ENCODE data around the gene S100A2.
A peak's percentile ranks its signal among the peaks of the same experiment; 100 is the strongest.

S100A2 gene

DNA sequence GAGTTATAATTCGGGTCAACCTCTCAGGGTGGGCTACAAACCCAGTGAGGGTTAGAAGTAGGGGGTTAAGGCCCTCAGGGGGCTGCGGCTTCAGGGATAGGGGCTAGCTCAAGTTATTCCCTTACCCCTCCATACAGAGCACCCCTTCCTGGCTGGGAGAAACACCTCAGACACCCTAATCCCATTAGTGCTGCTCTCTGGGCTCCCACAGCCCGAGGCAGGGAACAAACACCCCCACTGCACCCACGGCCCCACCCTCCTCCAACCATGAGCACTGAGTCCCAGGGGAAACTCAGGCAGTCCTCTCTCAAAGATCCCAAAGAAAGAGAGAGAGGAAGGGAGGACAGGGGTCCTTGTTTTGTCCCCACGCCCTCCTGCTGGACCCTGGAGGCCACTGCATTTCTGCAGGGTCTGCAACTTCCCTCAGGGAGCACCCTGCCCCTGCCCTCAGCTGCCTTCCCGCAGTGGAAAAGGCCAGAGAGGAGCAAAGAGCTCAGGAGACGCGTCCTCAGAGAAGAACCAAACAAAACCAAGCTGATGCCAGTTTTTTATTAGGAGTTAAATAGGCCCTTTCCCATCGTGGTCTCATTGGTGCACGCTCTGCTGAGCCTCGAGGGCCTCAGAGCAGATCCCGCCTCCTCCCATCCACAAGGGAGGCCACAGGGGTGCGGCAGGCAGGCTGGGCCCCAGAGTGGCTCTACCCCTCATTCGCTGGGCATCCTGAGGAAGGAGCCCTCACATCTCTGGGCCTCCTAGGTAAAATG is 18.7 kb downstream of the S100A2 start:
- no peak for DNase-seq (ENCODE audit: low read depth in 4 of 4, low spot score in 1 of 4)

DNA sequence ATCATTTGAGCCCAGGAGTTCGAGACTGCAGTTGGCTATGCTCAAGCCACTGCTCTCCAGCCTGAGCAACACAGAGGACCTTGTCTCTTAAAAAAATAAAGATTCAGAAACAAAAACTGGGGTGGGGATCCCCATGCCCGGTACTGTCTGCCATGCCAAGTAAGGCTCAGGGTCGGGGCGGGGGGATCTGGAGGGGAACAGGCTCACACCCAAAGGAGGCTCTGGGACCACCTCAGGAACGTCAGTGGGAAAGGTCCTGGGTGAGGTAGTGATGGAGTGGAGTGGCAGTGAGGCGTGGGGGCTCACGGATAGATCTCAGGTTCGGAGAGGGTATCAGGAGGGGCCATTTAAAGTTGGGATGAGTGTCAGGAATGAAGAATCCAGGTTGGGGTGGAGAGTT is 19.3 kb downstream of the S100A2 start:
- DNase-seq (ENCODE audit: low read depth in 4 of 4, low spot score in 1 of 4), result no peak

DNA sequence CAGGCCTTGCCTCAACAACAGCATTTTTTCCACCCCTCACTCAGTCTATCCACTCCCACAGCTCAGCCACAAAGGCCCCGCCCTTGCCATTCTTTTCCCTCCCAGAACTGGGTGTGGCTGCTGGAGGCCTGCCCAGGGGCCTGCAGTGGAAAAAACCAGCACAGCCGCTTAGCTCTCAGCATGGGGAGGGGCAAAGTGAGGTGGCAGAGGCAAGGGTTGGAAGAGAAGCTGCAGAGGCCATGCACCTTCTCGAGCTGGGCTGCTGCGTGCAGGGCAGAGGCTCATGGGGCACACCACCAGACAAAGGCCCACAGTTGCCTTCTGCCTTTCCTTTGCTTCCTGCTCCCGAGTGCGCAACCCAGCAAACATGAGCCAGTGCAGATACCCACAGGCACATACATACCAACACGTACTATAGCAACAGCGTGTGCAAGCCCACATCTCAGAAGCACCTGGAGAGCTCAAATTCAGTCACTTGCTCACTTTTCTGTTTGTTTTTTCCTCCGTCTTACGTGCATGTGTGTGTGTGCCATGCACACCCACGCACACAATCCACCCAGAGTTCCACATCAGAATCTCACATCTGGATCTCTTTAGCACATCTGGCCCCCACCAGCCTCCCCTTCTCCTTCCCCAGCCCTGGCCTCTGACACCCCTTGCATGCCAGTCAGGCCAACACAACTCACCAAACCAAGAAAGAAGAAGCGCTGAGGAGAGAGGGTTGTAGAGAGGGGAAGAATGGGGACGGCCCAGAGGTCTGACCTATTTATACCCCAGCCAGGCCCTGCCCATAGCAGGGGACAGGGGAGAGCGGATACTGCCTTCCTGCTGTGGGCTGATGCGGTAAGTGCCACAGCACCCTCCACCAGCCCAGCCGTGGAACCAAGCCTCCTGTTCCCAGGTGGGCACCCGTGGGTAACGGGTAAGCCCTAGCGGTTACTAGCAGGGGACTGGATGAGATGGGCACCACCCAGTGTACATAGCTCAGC is 20.3 kb downstream of the S100A2 start, which contains the start of gene S100A4:
S100A4 (minus strand) TSS at position 740 of the 989 bp plus-strand sequence. CDS start 1,012 bp downstream, outside the sequence.
- DNase-seq (ENCODE audit: low read depth in 4 of 4, low spot score in 1 of 4), result peak; percentile 70 to 94 (median 86)

DNA sequence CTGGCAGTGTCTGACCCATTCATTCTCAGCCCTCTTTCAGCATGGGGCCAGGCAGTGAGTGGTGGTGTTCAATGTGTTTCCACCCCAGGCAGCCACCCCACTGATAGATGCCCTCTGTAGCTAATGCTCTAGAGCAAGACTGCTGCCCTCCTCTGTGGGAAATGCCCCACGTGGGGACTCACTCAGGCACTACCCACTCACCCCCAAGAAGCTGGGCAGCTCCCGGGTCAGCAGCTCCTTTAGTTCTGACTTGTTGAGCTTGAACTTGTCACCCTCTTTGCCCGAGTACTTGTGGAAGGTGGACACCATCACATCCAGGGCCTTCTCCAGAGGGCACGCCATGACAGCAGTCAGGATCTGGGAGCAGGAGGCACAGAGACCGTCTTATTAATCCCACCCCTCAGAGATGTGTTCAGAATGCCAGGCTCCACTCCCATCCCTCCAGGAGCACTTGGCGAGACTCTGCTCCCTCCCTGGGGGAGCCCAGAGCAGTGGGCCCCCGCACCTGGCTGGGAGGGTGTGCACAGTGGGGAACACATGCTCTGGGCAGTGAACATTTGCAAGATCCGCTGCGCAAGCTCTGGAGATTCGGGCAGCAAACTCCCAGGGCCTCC is 21.1 kb downstream of the S100A2 start:
- DNase-seq (ENCODE audit: low read depth in 4 of 4, low spot score in 1 of 4), result no peak

DNA sequence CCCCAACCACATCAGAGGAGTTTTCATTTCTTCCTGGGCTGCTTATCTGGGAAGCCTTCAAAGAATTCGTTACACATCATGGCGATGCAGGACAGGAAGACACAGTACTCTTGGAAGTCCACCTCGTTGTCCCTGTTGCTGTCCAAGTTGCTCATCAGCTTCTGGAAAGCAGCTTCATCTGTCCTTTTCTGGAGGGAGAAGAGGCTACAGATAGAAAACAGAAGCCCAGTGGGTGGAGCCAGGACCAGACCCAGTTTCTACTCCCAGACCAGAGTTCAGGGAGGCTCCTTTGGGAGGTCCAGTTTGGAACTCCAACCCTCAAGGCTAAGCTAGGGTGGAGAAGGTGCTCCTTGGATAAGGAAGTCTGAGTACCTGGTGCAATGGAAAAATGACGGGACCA is 21.9 kb downstream of the S100A2 start:
- no peak for DNase-seq (ENCODE audit: low read depth in 4 of 4, low spot score in 1 of 4)

DNA sequence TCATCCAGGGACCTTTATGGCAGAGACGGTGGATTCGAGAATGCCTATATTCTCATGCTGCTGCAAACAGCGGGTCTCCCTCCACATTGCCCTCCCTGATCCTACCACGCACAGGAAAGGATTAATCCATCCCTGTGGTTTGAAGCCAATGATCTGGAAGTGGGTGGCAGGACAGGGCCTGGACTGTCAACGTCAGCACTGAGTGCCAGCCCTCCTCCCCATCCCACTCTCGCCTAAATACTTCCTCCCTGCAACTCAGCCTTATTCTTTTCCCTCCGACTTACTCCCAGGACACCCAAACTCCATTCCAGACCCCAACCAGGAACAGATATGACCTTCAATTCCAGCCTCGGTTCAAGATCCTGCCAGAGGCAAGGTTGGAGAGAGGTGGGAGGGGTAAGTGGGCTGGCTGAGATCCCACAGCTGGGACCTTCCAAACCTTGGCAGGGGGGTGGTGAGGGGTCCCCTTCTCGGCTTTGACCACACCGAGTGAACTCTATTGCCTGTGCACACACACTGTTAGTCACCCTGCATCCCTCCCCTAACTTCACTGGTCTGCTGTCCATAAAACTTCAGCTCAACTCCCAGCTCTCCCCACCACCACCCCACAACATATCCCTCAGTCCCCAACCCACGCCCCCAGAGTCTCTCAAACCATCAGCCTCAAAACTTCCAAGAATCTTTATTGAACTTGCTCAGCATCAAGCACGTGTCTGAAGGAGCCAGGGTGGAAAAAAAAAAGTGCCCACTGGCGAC is 22.5 kb downstream of the S100A2 start:
- no peak for DNase-seq (ENCODE audit: low read depth in 4 of 4, low spot score in 1 of 4)

DNA sequence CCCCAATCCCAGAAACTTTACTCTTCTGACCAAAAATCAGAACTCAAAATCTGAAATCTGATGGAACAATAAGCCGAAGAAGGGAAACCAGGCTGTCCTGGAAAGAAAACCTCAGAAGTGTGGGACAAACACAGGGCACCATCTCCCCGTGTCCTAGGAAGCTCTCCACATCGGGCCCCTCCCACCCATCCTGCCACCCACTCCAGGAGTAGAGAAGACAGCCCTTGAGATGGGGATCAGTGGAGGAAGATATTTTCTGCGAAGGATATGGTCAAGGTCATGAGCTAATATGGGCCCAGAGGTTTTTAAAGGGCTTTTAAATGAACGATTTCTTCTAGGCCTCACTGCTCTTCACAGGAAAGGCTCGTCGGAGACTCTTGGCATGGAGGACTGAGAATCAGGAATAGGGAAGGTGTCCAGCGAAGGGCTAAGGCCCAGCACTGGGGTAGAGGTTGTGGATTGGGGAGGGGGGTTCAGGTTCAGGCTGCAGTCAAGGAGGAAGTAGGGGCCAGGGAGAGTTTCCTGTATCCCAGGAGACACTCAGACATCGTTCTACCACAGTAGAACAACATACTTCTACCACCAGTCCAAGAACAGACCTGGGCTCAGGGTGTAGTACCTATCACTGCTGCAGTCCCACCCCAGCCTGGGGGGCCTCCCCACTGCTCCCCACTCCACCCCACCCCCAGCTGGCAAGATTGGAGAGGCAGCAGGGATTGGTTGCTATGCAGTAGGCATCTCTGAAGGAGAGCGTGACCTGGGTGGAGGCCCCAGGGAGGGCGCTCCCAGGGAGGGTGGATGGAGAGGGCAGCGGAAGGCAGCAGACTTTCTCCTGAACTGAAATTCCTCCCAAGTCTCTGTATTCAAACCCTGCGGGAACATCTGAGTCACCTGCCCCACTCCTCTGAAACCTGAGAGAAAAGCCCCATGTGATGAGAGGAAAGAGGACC is 23.7 kb downstream of the S100A2 start:
- DNase-seq (ENCODE audit: low read depth in 4 of 4, low spot score in 1 of 4), result no peak

DNA sequence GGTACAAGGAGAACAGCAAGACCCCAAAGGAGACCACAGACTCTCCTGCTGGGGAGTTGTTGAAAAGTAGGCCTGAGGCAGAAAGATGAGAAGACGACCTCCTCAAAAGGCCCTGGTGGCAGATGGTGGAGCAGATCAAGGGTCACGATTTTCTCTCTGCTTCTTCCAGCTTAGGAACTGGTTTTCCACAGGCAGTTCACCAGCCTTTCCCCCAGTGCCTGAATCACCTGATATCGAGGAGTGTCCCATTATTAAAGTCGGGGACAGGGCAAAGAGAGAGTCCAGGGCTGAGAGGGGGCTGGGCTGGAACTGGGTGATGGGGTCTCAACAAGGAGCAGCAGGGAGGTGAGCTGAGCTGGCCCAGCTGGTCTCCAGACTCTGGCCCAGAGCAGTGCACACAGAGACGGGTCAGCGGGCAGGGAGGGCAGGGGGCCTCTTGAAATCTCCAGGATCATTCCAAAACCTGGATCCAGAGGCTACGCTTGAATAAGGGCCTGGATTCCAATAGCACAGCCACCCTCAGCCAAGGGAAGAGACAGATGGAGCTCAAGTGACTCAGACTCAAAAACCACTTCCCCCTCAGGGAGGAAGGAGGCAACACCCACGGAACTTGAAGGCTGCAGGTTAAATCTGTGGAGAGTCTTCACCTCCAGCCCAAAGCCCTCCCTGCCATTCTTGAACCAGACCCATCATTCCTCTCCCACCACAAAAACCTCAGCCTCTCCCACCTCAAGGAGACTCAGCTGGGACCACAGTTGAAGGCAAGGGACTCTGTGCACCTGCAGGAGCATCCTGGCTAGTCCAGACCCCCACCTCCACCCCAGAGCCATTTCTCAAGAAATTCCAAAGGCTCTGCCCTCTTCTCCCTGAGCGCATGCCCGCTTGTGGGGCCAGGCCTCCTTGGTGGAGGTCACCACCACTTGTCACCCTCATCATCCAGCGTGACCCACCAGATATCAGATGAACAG is 25.0 kb downstream of the S100A2 start, which contains the start of gene S100A5:
S100A5 (minus strand) TSS at position 541 of the 968 bp plus-strand sequence. CDS start 743 bp downstream, outside the sequence.
- no peak for DNase-seq (ENCODE audit: low read depth in 4 of 4, low spot score in 1 of 4)

DNA sequence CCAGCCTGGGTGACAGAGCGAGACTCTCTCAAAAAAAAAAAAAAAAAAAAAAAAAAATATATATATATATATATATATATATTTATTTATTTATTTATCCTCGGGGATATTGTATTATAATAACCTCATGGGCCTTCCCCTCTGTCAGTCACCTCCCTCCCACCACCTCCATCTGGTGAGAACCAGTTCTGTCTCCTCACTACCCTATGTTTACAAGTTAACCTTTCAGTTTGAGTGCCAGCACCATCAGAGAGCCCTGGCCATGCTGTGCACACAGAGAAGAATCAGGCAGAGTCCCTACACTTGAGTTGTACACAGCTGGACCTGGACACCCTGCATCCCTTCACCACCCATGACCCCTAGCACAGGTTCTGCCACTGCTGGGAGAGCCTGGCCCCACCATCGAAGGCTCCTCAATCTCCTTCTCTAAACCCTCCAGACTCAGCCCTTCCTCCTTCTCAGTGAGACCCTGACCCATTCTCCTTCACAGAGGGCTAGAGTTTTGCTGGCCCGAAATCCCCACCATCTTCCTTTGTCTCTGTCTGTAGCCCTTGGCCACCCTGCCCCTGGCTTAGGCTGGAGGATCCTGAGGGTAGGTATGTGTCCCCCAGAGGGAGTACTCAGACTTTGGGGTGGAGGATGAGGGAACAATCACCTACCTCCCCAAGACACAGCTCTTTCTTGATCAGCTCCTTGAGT is 26.1 kb downstream of the S100A2 start:
- DNase-seq (ENCODE audit: low read depth in 4 of 4, low spot score in 1 of 4), result no peak

DNA sequence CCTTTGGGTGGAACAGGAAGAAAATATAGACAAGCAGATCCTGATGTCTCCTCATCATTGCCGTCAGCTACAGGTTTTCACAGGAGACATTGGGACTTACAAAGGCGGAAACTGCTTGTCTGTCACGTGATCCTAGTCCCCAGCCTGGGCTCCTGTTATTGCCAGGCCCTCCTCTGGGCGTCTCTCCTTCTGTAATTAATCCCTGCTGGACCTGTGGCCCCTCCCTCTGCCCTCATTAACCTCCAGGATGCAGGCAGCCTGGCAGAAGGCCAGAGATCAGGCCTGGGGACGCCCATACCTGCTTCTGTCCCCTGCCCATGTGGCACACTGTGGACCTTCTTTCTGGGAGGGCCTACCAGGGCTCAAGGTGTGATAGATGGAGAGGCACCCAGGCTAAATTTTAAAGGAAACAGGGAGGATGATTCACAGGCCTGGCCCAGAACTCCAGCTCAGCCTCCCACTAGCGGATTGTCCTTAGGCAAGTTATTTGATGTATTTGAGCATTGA is 27.3 kb downstream of the S100A2 start:
- no peak for DNase-seq (ENCODE audit: low read depth in 4 of 4, low spot score in 1 of 4)

DNA sequence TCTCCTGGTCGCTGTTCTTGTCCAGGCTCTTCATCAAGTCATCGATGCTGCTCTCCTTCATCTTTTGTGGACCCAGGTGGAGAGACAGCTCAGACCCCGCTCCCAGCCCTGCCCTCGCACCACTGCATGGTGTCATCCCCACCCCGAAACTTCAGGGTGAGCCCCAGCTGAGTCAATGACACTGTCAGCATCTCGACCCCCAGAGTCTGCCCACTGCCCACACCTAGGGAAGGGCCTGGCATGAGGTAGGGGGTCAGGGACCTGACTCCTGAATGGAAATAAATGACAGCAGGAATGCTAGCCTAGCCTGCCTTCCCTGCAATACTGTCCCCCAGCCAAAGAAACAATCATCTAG is 28.3 kb downstream of the S100A2 start:
- DNase-seq (ENCODE audit: low read depth in 4 of 4, low spot score in 1 of 4), result no peak

DNA sequence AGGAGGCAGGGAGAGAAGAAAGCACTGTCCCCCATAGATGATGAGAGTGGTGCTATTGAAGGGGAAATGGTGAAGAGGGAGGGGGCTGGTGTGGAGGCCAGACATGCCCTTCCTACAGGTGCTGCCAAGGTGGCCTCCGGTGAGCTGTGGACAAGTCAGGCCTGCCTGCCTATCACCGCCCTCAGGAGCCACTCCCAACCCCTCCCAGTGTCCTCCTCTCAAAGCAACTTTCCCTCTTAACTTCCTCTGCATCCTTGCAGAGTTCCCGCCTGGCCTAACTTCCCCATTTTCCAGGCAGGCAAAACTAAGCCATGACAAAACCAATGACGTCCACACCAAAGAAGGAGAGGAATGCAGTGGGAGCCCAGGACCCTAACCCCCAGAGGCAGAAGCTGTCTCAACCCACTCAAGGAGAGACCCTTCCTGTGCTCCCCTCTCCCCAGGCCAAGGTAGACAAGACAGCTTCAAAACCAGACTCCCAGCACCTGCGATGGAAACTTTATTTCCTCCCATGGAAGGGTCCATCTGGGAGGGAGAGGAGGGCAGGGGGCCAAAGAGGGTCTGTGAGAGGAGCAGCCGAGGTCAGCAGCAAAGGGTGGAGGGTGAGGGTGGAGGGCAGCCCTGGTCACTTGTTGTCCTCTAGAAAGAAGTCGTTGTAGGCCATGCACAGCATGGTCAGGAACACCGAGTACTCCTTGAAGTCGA is 28.8 kb downstream of the S100A2 start:
- no peak for DNase-seq (ENCODE audit: low read depth in 4 of 4, low spot score in 1 of 4)

DNA sequence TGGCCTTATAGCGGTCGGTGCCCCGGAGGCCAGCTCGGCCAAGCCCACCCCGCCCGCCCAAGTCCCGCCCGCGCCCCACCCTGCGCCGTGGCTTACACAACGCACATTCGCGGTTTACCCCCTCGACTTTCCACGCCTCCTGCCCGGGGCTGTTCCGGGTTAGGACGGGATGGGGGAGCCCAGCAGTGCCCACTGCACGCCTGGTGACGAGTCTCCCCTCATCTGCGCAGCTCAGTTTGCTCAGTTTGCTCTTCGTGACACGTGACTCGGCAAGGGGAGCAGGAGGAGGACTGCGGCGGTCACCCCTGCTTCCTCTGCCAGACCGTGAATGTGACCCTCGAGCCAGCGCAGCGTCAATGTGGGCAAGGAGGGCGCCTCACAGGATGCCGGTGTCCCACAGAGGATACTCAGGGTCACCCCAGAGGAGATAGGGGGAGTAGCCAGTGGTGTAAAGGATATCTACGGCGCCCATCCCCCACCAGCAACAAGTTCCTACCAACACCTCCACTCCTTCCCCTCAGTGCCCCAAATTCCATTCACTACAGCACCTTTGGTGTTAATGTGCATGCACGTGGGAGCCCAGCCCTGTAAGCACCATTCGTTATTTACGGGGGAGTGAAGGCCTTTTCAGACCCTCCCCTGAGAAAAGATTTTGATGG is 29.5 kb downstream of the S100A2 start:
- peak; percentile 48 to 74 (median 66) for DNase-seq (ENCODE audit: low read depth in 4 of 4, low spot score in 1 of 4)

DNA sequence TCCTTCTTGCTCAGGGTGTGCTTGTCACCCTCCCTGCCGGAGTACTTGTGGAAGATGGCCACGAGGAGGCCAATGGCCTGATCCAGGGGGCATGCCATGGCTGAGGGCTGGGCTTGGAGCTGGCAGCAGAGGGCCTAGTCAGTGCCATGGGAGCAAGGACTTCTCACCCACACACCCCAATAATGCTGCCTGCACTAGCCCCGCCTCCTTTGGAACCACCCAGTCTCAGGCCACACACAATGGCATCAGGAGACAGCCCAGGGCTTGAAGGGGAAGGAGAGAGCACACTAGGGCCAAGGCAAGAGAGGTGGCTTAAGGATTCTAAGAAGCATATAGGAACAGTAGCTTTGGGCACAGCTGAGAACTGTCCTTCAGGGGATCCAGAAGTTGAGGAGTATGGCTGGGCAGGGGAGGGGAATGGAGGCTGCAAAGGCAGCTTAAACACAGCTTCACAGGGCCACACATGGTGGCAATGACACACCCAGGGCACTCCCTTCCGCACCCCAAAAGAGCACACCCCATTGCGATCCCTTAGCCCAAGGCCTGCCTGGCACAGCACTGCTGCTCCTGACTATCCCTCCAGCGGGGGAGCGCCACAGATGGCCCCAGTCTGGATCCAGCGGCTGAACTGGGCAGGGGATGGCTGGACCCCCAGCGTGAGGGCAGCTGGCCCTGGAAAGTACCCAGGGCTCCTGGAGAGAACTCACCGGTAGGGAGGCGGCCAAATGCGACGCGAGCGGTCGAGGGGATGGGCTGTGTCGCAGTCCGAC is 30.2 kb downstream of the S100A2 start, which contains the start of gene S100A6:
S100A6 (minus strand) TSS at position 750 of the 770 bp plus-strand sequence; CDS start at position 98, 652 bp downstream.
- DNase-seq (ENCODE audit: low read depth in 4 of 4, low spot score in 1 of 4), result peak in 1 of 4 experiments; percentile 41

DNA sequence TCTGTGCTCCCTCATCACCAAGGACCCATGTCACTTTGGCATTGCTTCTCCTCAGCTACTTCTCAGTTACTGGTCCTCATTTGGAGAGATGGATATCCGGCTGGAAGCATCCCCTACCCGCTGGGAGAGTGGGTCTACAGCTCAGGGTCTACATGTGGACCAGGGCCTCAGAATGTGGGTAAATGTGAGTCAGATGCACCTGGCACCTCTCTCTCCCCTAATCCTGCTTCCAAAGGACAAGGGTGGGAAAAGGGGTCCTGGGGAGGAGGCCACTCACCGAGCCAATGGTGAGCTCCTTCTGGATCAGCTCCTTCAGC is 30.8 kb downstream of the S100A2 start:
- no peak for DNase-seq (ENCODE audit: low read depth in 4 of 4, low spot score in 1 of 4)
